HEK293T (cell line): ENCODE data around the gene SH3D21.

Experiments used
- CTCF ChIA-PET: fragments of 350-600 bp; formaldehyde crosslinking; extraction: SDS; loops from one replicate; lab custom pipeline; 2021; ENCODE audit warnings: antibody characterized with exemption, inconsistent platforms; lab: Yijun Ruan, JAX
- POLR2A ChIA-PET: fragments of 350-600 bp; formaldehyde crosslinking; extraction: SDS; loops from one replicate; lab custom pipeline; 2020; ENCODE audit warnings: antibody characterized with exemption, inconsistent platforms; lab: Yijun Ruan, JAX
- DNase-seq: peaks from one replicate; pipeline ENCODE4 v3.0.0; 2012; ENCODE audit warnings: mixed read lengths; ENCODE audit errors: extremely low spot score
- ARNT ChIP-seq: fragments of 450-650 bp; IDR thresholded peaks from 2 replicates; pipeline ENCODE4 v1.6.1; 2017; ENCODE audit warnings: mild to moderate bottlenecking
- BHLHE40 ChIP-seq: fragments of 450-650 bp; IDR thresholded peaks from 2 replicates; pipeline ENCODE4 v1.6.1; 2016; ENCODE audit warnings: mild to moderate bottlenecking, moderate library complexity, borderline replicate concordance
- CTBP1 ChIP-seq: fragments of 450-650 bp; IDR thresholded peaks from 2 replicates; pipeline ENCODE4 v1.6.1; 2016; ENCODE audit warnings: borderline replicate concordance
- ELF4 ChIP-seq: fragments of 450-650 bp; IDR thresholded peaks from 2 replicates; pipeline ENCODE4 v1.6.1; 2017; ENCODE audit warnings: antibody characterized with exemption
- FOXA1 ChIP-seq: fragments of 450-650 bp; IDR thresholded peaks from 2 replicates; pipeline ENCODE4 v1.6.1; 2016; ENCODE audit warnings: mild to moderate bottlenecking
- FOXK2 ChIP-seq: fragments of 450-650 bp; IDR thresholded peaks from 2 replicates; pipeline ENCODE4 v1.6.1; 2016; ENCODE audit warnings: mild to moderate bottlenecking
- FOXM1 ChIP-seq: fragments of 450-650 bp; IDR thresholded peaks from 2 replicates; pipeline ENCODE4 v1.6.1; 2017; ENCODE audit warnings: mild to moderate bottlenecking, borderline replicate concordance
- HDGF ChIP-seq: fragments of 450-650 bp; IDR thresholded peaks from 2 replicates; pipeline ENCODE4 v1.6.1; 2017; ENCODE audit warnings: antibody characterized with exemption, borderline replicate concordance
- L3MBTL2 ChIP-seq: fragments of 450-650 bp; conservative IDR thresholded peaks from 2 replicates; pipeline ENCODE4 v1.6.1; 2016; ENCODE audit warnings: mild to moderate bottlenecking
- LEF1 ChIP-seq: fragments of 450-650 bp; IDR thresholded peaks from 2 replicates; pipeline ENCODE4 v1.6.1; 2017; ENCODE audit warnings: mild to moderate bottlenecking, borderline replicate concordance
- NFRKB ChIP-seq: fragments of 450-650 bp; IDR thresholded peaks from 2 replicates; pipeline ENCODE4 v1.6.1; 2016; ENCODE audit warnings: mild to moderate bottlenecking, moderate library complexity
- PKNOX1 ChIP-seq: fragments of 450-650 bp; IDR thresholded peaks from 2 replicates; pipeline ENCODE4 v1.6.1; 2016
- SP1 ChIP-seq: fragments of 450-650 bp; IDR thresholded peaks from 2 replicates; pipeline ENCODE4 v1.6.1; 2017
- SUZ12 ChIP-seq: fragments of 450-650 bp; IDR thresholded peaks from 2 replicates; pipeline ENCODE4 v1.6.1; 2016; ENCODE audit warnings: mild to moderate bottlenecking
- TARDBP ChIP-seq: fragments of 450-650 bp; IDR thresholded peaks from 2 replicates; pipeline ENCODE4 v1.6.1; 2016
- ZNF384 ChIP-seq: fragments of 450-650 bp; IDR thresholded peaks from 2 replicates; pipeline ENCODE4 v1.6.1; 2016

The SH3D21 gene

GRCh38 chr1:36339215-36339614 is 33.0 kb downstream of the SH3D21 start:
- POLR2A ChIA-PET, result no interaction called here
- DNase-seq, result no peak
- TF ChIP-seq SUZ12, result no peak
- CTCF ChIA-PET, result interaction anchor here (0.6 kb wide), 1 partner anchor 187 kb away, joined by 3 read pairs; no protein-coding TSS in a partner anchor

- TF ChIP-seq FOXA1 (no peak), SP1 (no peak), ZNF384 (no peak), LEF1 (no peak), FOXM1 (no peak), FOXK2 (no peak), L3MBTL2 (no peak), ELF4 (no peak)
- CTCF ChIA-PET, result interaction anchor here (0.6 kb wide), 1 partner anchor 187 kb away, joined by 3 read pairs; no protein-coding TSS in a partner anchor
- DNase-seq, result no peak
- POLR2A ChIA-PET, result no interaction called here
Measured at GRCh38 chr1:36339615-36340014, 33.4 kb downstream of the SH3D21 start.

- CTCF ChIA-PET, result interaction anchor here (0.6 to 1.4 kb wide), 4 partner anchors 26 to 360 kb away, joined by 3 to 9 read pairs (median 3); no protein-coding TSS in a partner anchor
- POLR2A ChIA-PET, result interaction anchor here (1.0 kb wide), 1 partner anchor 10 kb away, joined by 4 read pairs; no protein-coding TSS in a partner anchor
- DNase-seq, result no peak
- no peak for TF ChIP-seq FOXA1
- no peak for TF ChIP-seq SUZ12
- TF ChIP-seq ELF4, result no peak
- no peak for TF ChIP-seq TARDBP
- no peak for TF ChIP-seq BHLHE40
- TF ChIP-seq HDGF, result no peak
Measured at GRCh38 chr1:36341626-36342320, 35.6 kb downstream of the SH3D21 start.

GRCh38 chr1:36342426-36343185 is 36.4 kb downstream of the SH3D21 start:
- CTCF ChIA-PET, result interaction anchor here (0.6 to 1.5 kb wide), 6 partner anchors 25 to 361 kb away, joined by 3 to 9 read pairs (median 3); no protein-coding TSS in a partner anchor
- TF ChIP-seq ZNF384 (no peak), FOXK2 (no peak), FOXM1 (no peak), HDGF (no peak), CTBP1 (no peak), NFRKB (no peak), SUZ12 (no peak), ELF4 (no peak)
- peak; percentile 52 for DNase-seq
- POLR2A ChIA-PET, result interaction anchor here (1.0 to 1.4 kb wide), 2 partner anchors 11 to 44 kb away, joined by 4 to 5 read pairs; no protein-coding TSS in a partner anchor

GRCh38 chr1:36343651-36344394 is 37.7 kb downstream of the SH3D21 start:
- POLR2A ChIA-PET, result interaction anchor here (1.4 kb wide), 1 partner anchor 43 kb away, joined by 5 read pairs; no protein-coding TSS in a partner anchor
- no peak for DNase-seq
- TF ChIP-seq ELF4, result no peak
- no peak for TF ChIP-seq LEF1
- no peak for TF ChIP-seq HDGF
- no peak for TF ChIP-seq SUZ12
- no peak for TF ChIP-seq CTBP1
- TF ChIP-seq PKNOX1, result no peak
- no peak for TF ChIP-seq L3MBTL2
- no peak for TF ChIP-seq FOXK2
- TF ChIP-seq BHLHE40, result no peak
- no peak for TF ChIP-seq FOXM1
- TF ChIP-seq ZNF384, result no peak
- no peak for TF ChIP-seq SP1
- no peak for TF ChIP-seq FOXA1
- no peak for TF ChIP-seq TARDBP
- TF ChIP-seq NFRKB, result no peak
- no peak for TF ChIP-seq ARNT
- CTCF ChIA-PET, result interaction anchor here (0.7 to 1.5 kb wide), 2 partner anchors 24 to 71 kb away, joined by 3 read pairs; no protein-coding TSS in a partner anchor

GRCh38 chr1:36344395-36344680 is 38.2 kb downstream of the SH3D21 start:
- CTCF ChIA-PET, result no interaction called here
- POLR2A ChIA-PET, result no interaction called here
- DNase-seq, result no peak
- no peak for TF ChIP-seq ELF4
- no peak for TF ChIP-seq LEF1
- no peak for TF ChIP-seq CTBP1
- TF ChIP-seq FOXK2, result no peak
- no peak for TF ChIP-seq HDGF
- no peak for TF ChIP-seq PKNOX1
